Spleen (tissue), 7 donors: ENCODE data around the gene AP1B1.

Experiments used
- CTCF ChIP-seq, 11 experiments: fragments of 200-600 bp in 7 of 11; fragments of 450-650 bp in 4 of 11; sonication (generic) in 4 of 11; IDR thresholded peaks in 8 of 11; conservative IDR thresholded peaks in 3 of 11; 1 replicate in 7 of 11; 2 replicates in 4 of 11; pipeline versions ENCODE4 v1.4.0 to v1.8.0; 2016 to 2021; ENCODE audit warnings: antibody characterized with exemption in 11 of 11, inconsistent platforms in 4 of 11, mild to moderate bottlenecking in 1 of 11
- POLR2A ChIP-seq, 3 donors: fragments of 450-650 bp; IDR thresholded peaks; one replicate each; pipeline ENCODE4 v1.5.1; 2017; ENCODE audit warnings: antibody characterized with exemption in 3 of 3, mild to moderate bottlenecking in 1 of 3
- POLR2AphosphoS5 ChIP-seq, 3 donors: sonication (generic); formaldehyde crosslinking; IDR thresholded peaks; one replicate each; pipeline ENCODE4 v1.5.1; 2017; ENCODE audit warnings: antibody characterized with exemption in 3 of 3
- donor health status: DM: no; HTN: no; CAD: no; lungs with moderate emphysema.
- donor health status: DM: no; HTN: no; CAD: no.
- donor health status: DM: no; HTN: no; CAD: no.

GRCh38 chr22:29391546-29391945 is 3.2 kb upstream of the AP1B1 start:
- no peak for TF ChIP-seq CTCF (IDR thresholded peaks at IDR 0.05 in 8 of 11, conservative IDR thresholded peaks at IDR 0.05 in 3 of 11)
- no peak for TF ChIP-seq POLR2A (IDR thresholded peaks at IDR 0.05)
- no peak for TF ChIP-seq POLR2AphosphoS5 (IDR thresholded peaks at IDR 0.05)
